Upper lobe of left lung (tissue), 6 donors: ENCODE measurements around the gene SOX13. TPM values are rescaled to one million over a fixed set of nuclear protein-coding genes. Genes with fewer than 3 reads are reported as not detected.

Experiments used
- ATAC-seq, 2 donors: fragments of 200-7000 bp; cut with Tn5 transposase; one replicate each; pipeline ENCODE4 v1.9.1; 2022; ENCODE audit warnings: mild to moderate bottlenecking in 2 of 2, moderate library complexity in 2 of 2; ENCODE audit not compliant: low FRiP score in 2 of 2
- DNase-seq, 2 donors: peaks; one replicate each; pipeline ENCODE4 v3.0.0-alpha.2; 2019 to 2020
- H3K27ac ChIP-seq, 4 donors: fragments of 200-600 bp; sonication (generic); one replicate each; pipeline ENCODE4 v1.5.1; 2016 to 2019
- H3K27me3 ChIP-seq, 4 donors: fragments of 200-600 bp; sonication (generic); one replicate each; pipeline ENCODE4 v1.5.1; 2017 to 2019
- H3K36me3 ChIP-seq, 4 donors: fragments of 200-600 bp; sonication (generic); one replicate each; pipeline ENCODE4 v1.5.1; 2016 to 2019
- H3K4me1 ChIP-seq, 4 donors: fragments of 200-600 bp; sonication (generic); one replicate each; pipeline ENCODE4 v1.5.1; 2018 to 2019
- H3K4me3 ChIP-seq, 4 donors: fragments of 200-600 bp; sonication (generic); one replicate each; pipeline ENCODE4 v1.5.1; 2017 to 2019; ENCODE audit warnings: mild to moderate bottlenecking in 2 of 4, moderate library complexity in 1 of 4
- H3K9me3 ChIP-seq, 4 donors: fragments of 200-600 bp; sonication (generic); one replicate each; pipeline ENCODE4 v1.5.1; 2018 to 2019
- CTCF ChIP-seq, 6 experiments: fragments of 450-650 bp in 4 of 6; fragments of 200-600 bp in 2 of 6; sonication (generic) in 2 of 6; IDR thresholded peaks; one replicate each; pipeline ENCODE4 v1.5.1; 2016 to 2019; ENCODE audit warnings: antibody characterized with exemption in 6 of 6
- EP300 ChIP-seq, 4 donors: sonication (generic); formaldehyde crosslinking; IDR thresholded peaks; one replicate each; pipeline ENCODE4 v1.5.1; 2017; ENCODE audit warnings: antibody characterized with exemption in 4 of 4, control low read depth in 2 of 4
- POLR2A ChIP-seq, 4 donors: fragments of 450-650 bp; IDR thresholded peaks; one replicate each; pipeline ENCODE4 v1.5.1; 2016 to 2017; ENCODE audit warnings: antibody characterized with exemption in 4 of 4, mild to moderate bottlenecking in 2 of 4
- POLR2AphosphoS5 ChIP-seq, 2 donors: sonication (generic); formaldehyde crosslinking; IDR thresholded peaks; one replicate each; pipeline ENCODE4 v1.5.1; 2017; ENCODE audit warnings: antibody characterized with exemption in 2 of 2
- WGBS, 2 donors: methylation state at CpG; one replicate each; pipeline ENCODE4 v1.1.5; 2017 to 2018; 5-methylcytosine and 5-hydroxymethylcytosine counted together
- total RNA-seq, 6 donors: library from RNA; depleted of rRNA in 4 of 6; stranded (reverse); fragments of >200 nt in 4 of 6; gene quantifications; one replicate each; pipeline versions ENCODE4 v1.1.0 to v1.2.1, GENCODE V29; 2016 to 2021
- donor health status: DM: no; HTN: no; CAD: no; lungs with moderate emphysema.
- donor health status: DM: no; HTN: yes; CAD: no; lungs with severe emphysema.

SOX13 gene
- total RNA-seq, 6 donors from 2014 or later = 33.8 to 76.5 (median 63.9) TPM

- Histone ChIP-seq H3K27ac (no peak overlapping the region), H3K4me3 (no peak overlapping the region)
- WGBS, 2 donors = 87 to 89% methylated on average over 3 to 6 of the region's 6 CpGs
Observed at GRCh38 chr1:204146309-204146708, 73.4 kb downstream of the SOX13 start.

GRCh38 chr1:204146965-204147364, 74.0 kb downstream of the SOX13 start:
- no peak for ATAC-seq
- no peak overlapping the region for H3K27ac ChIP-seq
- peaks cover 0 to 3% (median 0%) of the 10 kb centered on the region in 4 donors for H3K36me3 ChIP-seq
- no peak for TF ChIP-seq EP300 (IDR thresholded peaks at IDR 0.05)
- TF ChIP-seq CTCF (IDR thresholded peaks at IDR 0.05) = no peak
- no peak for TF ChIP-seq POLR2AphosphoS5 (IDR thresholded peaks at IDR 0.05)
- no peak for TF ChIP-seq POLR2A (IDR thresholded peaks at IDR 0.05)
- H3K9me3 ChIP-seq = no peaks in the 10 kb centered on the region
- H3K4me1 ChIP-seq = peaks cover 4 to 15% (median 7%) of the 10 kb centered on the region in 4 donors
- WGBS, 2 donors = 87 to 88% methylated on average over 5 to 7 of the region's 7 CpGs
- H3K27me3 ChIP-seq = peaks cover 0 to 3% (median 0%) of the 10 kb centered on the region in 4 donors
- H3K4me3 ChIP-seq = no peak overlapping the region
- peak in 1 of 2 donors; percentile 39 for DNase-seq

More at GRCh38 chr1:204146309-204146708, 73.4 kb downstream of the SOX13 start:
- Histone ChIP-seq H3K9me3 (no peaks in the 10 kb centered on the region), H3K27me3 (no peaks in the 10 kb centered on the region), H3K4me1 (peaks cover 2 to 10% (median 4%) of the 10 kb centered on the region in 4 donors), H3K36me3 (peaks cover 0 to 3% (median 0%) of the 10 kb centered on the region in 4 donors)
- TF ChIP-seq POLR2AphosphoS5 (IDR thresholded peaks at IDR 0.05) (no peak), POLR2A (IDR thresholded peaks at IDR 0.05) (no peak), EP300 (IDR thresholded peaks at IDR 0.05) (no peak), CTCF (IDR thresholded peaks at IDR 0.05) (no peak)
- DNase-seq (no peak), ATAC-seq (no peak)

GRCh38 chr1:204147406-204148383, 74.8 kb downstream of the SOX13 start:
- Histone ChIP-seq H3K27ac (no peak overlapping the region), H3K9me3 (no peaks in the 10 kb centered on the region), H3K4me1 (peaks cover 9 to 22% (median 14%) of the 10 kb centered on the region in 4 donors), H3K36me3 (peaks cover 0 to 3% (median 0%) of the 10 kb centered on the region in 4 donors), H3K27me3 (peaks cover 0 to 3% (median 0%) of the 10 kb centered on the region in 4 donors), H3K4me3 (no peak overlapping the region)
- TF ChIP-seq EP300 (IDR thresholded peaks at IDR 0.05) (no peak), CTCF (IDR thresholded peaks at IDR 0.05) (no peak), POLR2AphosphoS5 (IDR thresholded peaks at IDR 0.05) (no peak), POLR2A (IDR thresholded peaks at IDR 0.05) (no peak)
- WGBS, 2 donors = 87 to 90% methylated on average over 13 of the region's 13 CpGs
- ATAC-seq (no peak), DNase-seq (no peak)

- ATAC-seq = no peak
- DNase-seq = no peak
Observed at GRCh38 chr1:204149107-204149506, 76.2 kb downstream of the SOX13 start.

More at GRCh38 chr1:204149107-204149506, 76.2 kb downstream of the SOX13 start:
- H3K4me3 ChIP-seq = no peak overlapping the region
- no peak overlapping the region for H3K27ac ChIP-seq
- peaks cover 0 to 3% (median 0%) of the 10 kb centered on the region in 4 donors for H3K27me3 ChIP-seq
- TF ChIP-seq CTCF (IDR thresholded peaks at IDR 0.05) (no peak), POLR2A (IDR thresholded peaks at IDR 0.05) (no peak), POLR2AphosphoS5 (IDR thresholded peaks at IDR 0.05) (no peak)
- WGBS, 2 donors = 72 to 73% methylated on average over 2 of the region's 2 CpGs
- H3K9me3 ChIP-seq = no peaks in the 10 kb centered on the region
- peaks cover 0 to 3% (median 0%) of the 10 kb centered on the region in 4 donors for H3K36me3 ChIP-seq
- peaks cover 11 to 22% (median 14%) of the 10 kb centered on the region in 4 donors for H3K4me1 ChIP-seq
